Mesenchymal stem cell (in vitro differentiated cells and primary cell): ENCODE results near the gene RAB22A.
"Not testable (repeated sequence)": the region's sequence is repeated elsewhere in the genome, so short reads cannot be mapped to it uniquely, and the experiment has no call there.

Experiments used
- DNase-seq: peaks from one replicate; pipeline ENCODE4 v3.0.0-alpha.2; 2013
- H2AFZ ChIP-seq: one replicate; pipeline ENCODE4 v1.6.1; 2013; ENCODE audit warnings: low read depth, mild to moderate bottlenecking, control low read depth, inconsistent platforms, low read length, moderate library complexity
- H2AK5ac ChIP-seq: 2 replicates; pipeline ENCODE4 v1.6.1; 2013; ENCODE audit warnings: low read length, moderate library complexity, mild to moderate bottlenecking, inconsistent platforms; ENCODE audit not compliant: severe bottlenecking
- H2BK120ac ChIP-seq: one replicate; pipeline ENCODE4 v1.6.1; 2013; ENCODE audit warnings: low read depth, mild to moderate bottlenecking, inconsistent platforms, low read length, moderate library complexity
- H2BK12ac ChIP-seq, 2 experiments: one replicate each; pipeline ENCODE4 v1.6.1; 2013; ENCODE audit warnings: inconsistent platforms in 2 of 2, low read length in 2 of 2, mild to moderate bottlenecking in 2 of 2, moderate library complexity in 2 of 2, control low read depth in 1 of 2
- H2BK15ac ChIP-seq: one replicate; pipeline ENCODE4 v1.6.1; 2013; ENCODE audit warnings: mild to moderate bottlenecking, low read depth, inconsistent platforms; ENCODE audit not compliant: poor library complexity, severe bottlenecking
- H2BK5ac ChIP-seq: 2 replicates; pipeline ENCODE4 v1.6.1; 2013; ENCODE audit warnings: low read depth, mild to moderate bottlenecking, low read length, control low read depth, inconsistent platforms; ENCODE audit not compliant: poor library complexity, severe bottlenecking
- H3K14ac ChIP-seq, 2 experiments: one replicate each; pipeline ENCODE4 v1.6.1; 2013; ENCODE audit warnings: inconsistent platforms in 2 of 2, low read length in 2 of 2, control low read depth in 1 of 2, mild to moderate bottlenecking in 1 of 2, moderate library complexity in 1 of 2
- H3K18ac ChIP-seq, 2 experiments: one replicate each; pipeline ENCODE4 v1.6.1; 2013; ENCODE audit warnings: inconsistent platforms in 2 of 2, low read length in 2 of 2, control low read depth in 1 of 2, low read depth in 1 of 2, mild to moderate bottlenecking in 1 of 2
- H3K23ac ChIP-seq, 2 experiments: one replicate each; pipeline ENCODE4 v1.6.1; 2013; ENCODE audit warnings: inconsistent platforms in 2 of 2, low read length in 2 of 2, mild to moderate bottlenecking in 2 of 2, moderate library complexity in 2 of 2, control low read depth in 1 of 2
- H3K27ac ChIP-seq: 2 replicates; pipeline ENCODE4 v1.5.1; 2013; ENCODE audit warnings: mild to moderate bottlenecking, moderate library complexity, low read length, control low read depth, inconsistent platforms; ENCODE audit not compliant: poor library complexity, severe bottlenecking
- H3K27me3 ChIP-seq, 2 experiments: 2 replicates each; pipeline versions ENCODE4 v1.6.1 to v1.7.0; 2013; ENCODE audit warnings: low read length in 2 of 2, mild to moderate bottlenecking in 2 of 2, moderate library complexity in 2 of 2, control low read depth in 1 of 2, inconsistent platforms in 1 of 2; ENCODE audit not compliant: control insufficient read depth in 1 of 2, insufficient read depth in 1 of 2
- H3K36me3 ChIP-seq, 2 experiments: 2 replicates each; pipeline versions ENCODE4 v1.6.1 to v1.7.0; 2013; ENCODE audit warnings: low read length in 2 of 2, control low read depth in 1 of 2, inconsistent platforms in 1 of 2, low read depth in 1 of 2, mild to moderate bottlenecking in 1 of 2; ENCODE audit not compliant: insufficient read depth in 2 of 2, control insufficient read depth in 1 of 2
- H3K4ac ChIP-seq, 2 experiments: one replicate each; pipeline ENCODE4 v1.6.1; 2013; ENCODE audit warnings: inconsistent platforms in 2 of 2, low read length in 2 of 2, mild to moderate bottlenecking in 2 of 2, moderate library complexity in 2 of 2, control low read depth in 1 of 2, low read depth in 1 of 2
- H3K4me1 ChIP-seq: 2 replicates; pipeline ENCODE4 v1.6.1; 2013; ENCODE audit warnings: low read depth, low read length, control low read depth; ENCODE audit not compliant: control insufficient read depth, insufficient read depth
- H3K4me2 ChIP-seq: 2 replicates; pipeline ENCODE4 v1.6.1; 2013; ENCODE audit warnings: low read length, mild to moderate bottlenecking, inconsistent platforms; ENCODE audit not compliant: poor library complexity, severe bottlenecking
- H3K4me3 ChIP-seq, 2 experiments: 2 replicates each; pipeline versions ENCODE4 v1.5.1 to v1.7.0; 2013; ENCODE audit warnings: low read length in 2 of 2, mild to moderate bottlenecking in 2 of 2, control low read depth in 1 of 2, low read depth in 1 of 2; ENCODE audit not compliant: insufficient read depth in 1 of 2
- H3K79me1 ChIP-seq: replicated peaks from 2 replicates; pipeline ENCODE4 v1.6.1; 2013; ENCODE audit warnings: mild to moderate bottlenecking, control low read depth, low read length, inconsistent platforms; ENCODE audit not compliant: poor library complexity, severe bottlenecking
- H3K9ac ChIP-seq: 2 replicates; pipeline ENCODE4 v1.7.0; 2013; ENCODE audit warnings: mild to moderate bottlenecking, low read length, moderate library complexity
- H3K9me3 ChIP-seq: 2 replicates; pipeline ENCODE4 v1.7.0; 2013; ENCODE audit warnings: mild to moderate bottlenecking, low read length; ENCODE audit not compliant: control insufficient read depth
- H4K8ac ChIP-seq: one replicate; pipeline ENCODE4 v1.6.1; 2013; ENCODE audit warnings: inconsistent platforms, mild to moderate bottlenecking, low read length, moderate library complexity
- H4K91ac ChIP-seq: one replicate; pipeline ENCODE4 v1.6.1; 2013; ENCODE audit warnings: mild to moderate bottlenecking, low read length, inconsistent platforms
- WGBS: methylation state at CpG from one replicate; pipeline ENCODE4 v1.1.7; 2013; ENCODE audit warnings: mixed read lengths; 5-methylcytosine and 5-hydroxymethylcytosine counted together

The RAB22A gene

GRCh38 chr20:58373296-58373695 is 63.8 kb downstream of the RAB22A start:
- H4K91ac ChIP-seq, H3K79me1 ChIP-seq, H2AFZ ChIP-seq, H3K9ac ChIP-seq, H4K8ac ChIP-seq, H2BK15ac ChIP-seq, H3K14ac ChIP-seq, H2BK5ac ChIP-seq, H3K36me3 ChIP-seq, H3K27me3 ChIP-seq, H2BK120ac ChIP-seq, H3K23ac ChIP-seq, H3K4me3 ChIP-seq, H3K4me1 ChIP-seq, H3K27ac ChIP-seq, H2AK5ac ChIP-seq, H3K9me3 ChIP-seq, DNase-seq, H3K4me2 ChIP-seq, H3K18ac ChIP-seq, H3K4ac ChIP-seq, H2BK12ac ChIP-seq: not testable (repeated sequence)
- 92% methylated on average over 8 of the region's 8 CpGs for WGBS

GRCh38 chr20:58374027-58374850 is 64.7 kb downstream of the RAB22A start:
- H3K14ac ChIP-seq, result no peak overlapping the region
- no peaks in the 10 kb centered on the region for H3K36me3 ChIP-seq
- no peaks in the 10 kb centered on the region for H3K79me1 ChIP-seq
- no peak overlapping the region for H2BK5ac ChIP-seq
- no peak overlapping the region for H3K4me3 ChIP-seq
- H2BK15ac ChIP-seq, result no peak overlapping the region
- no peak overlapping the region for H3K9ac ChIP-seq
- peak overlapping the region; percentile 66 for H4K8ac ChIP-seq
- no peak overlapping the region for H3K4me2 ChIP-seq
- 74% methylated on average over 19 of the region's 19 CpGs for WGBS
- no peak overlapping the region for H2BK12ac ChIP-seq
- no peak overlapping the region for H2BK120ac ChIP-seq
- no peak overlapping the region for H4K91ac ChIP-seq
- H3K4ac ChIP-seq, result peak overlapping the region in 1 of 2 experiments; percentile 41
- no peaks in the 10 kb centered on the region for H3K9me3 ChIP-seq
- H3K23ac ChIP-seq, result no peak overlapping the region
- no peak overlapping the region for H3K27ac ChIP-seq
- H2AK5ac ChIP-seq, result no peak overlapping the region
- no peak for DNase-seq
- no peak overlapping the region for H2AFZ ChIP-seq
- H3K27me3 ChIP-seq, result peaks cover 0 to 4% of the 10 kb centered on the region in 2 experiments
- peaks cover 2% of the 10 kb centered on the region for H3K4me1 ChIP-seq
- no peak overlapping the region for H3K18ac ChIP-seq

GRCh38 chr20:58374906-58375758 is 65.6 kb downstream of the RAB22A start:
- H3K14ac ChIP-seq, result no peak overlapping the region
- peak; percentile 47 for DNase-seq
- H3K4me3 ChIP-seq, result no peak overlapping the region
- H2AFZ ChIP-seq, result no peak overlapping the region
- H4K8ac ChIP-seq, result no peak overlapping the region
- no peak overlapping the region for H3K23ac ChIP-seq
- peaks cover 0 to 4% of the 10 kb centered on the region in 2 experiments for H3K27me3 ChIP-seq
- H3K36me3 ChIP-seq, result no peaks in the 10 kb centered on the region
- H2BK15ac ChIP-seq, result no peak overlapping the region
- H3K18ac ChIP-seq, result no peak overlapping the region
- H2AK5ac ChIP-seq, result no peak overlapping the region
- no peaks in the 10 kb centered on the region for H3K79me1 ChIP-seq
- H3K4me1 ChIP-seq, result peaks cover 2% of the 10 kb centered on the region
- H2BK5ac ChIP-seq, result no peak overlapping the region
- no peak overlapping the region for H2BK120ac ChIP-seq
- peak overlapping the region; percentile 29 for H3K9ac ChIP-seq
- no peak overlapping the region for H3K27ac ChIP-seq
- H3K4ac ChIP-seq, result no peak overlapping the region
- no peaks in the 10 kb centered on the region for H3K9me3 ChIP-seq
- H2BK12ac ChIP-seq, result no peak overlapping the region
- 54% methylated on average over 7 of the region's 8 CpGs for WGBS
- no peak overlapping the region for H3K4me2 ChIP-seq
- H4K91ac ChIP-seq, result no peak overlapping the region

- Histone ChIP-seq H2AK5ac (no peak overlapping the region), H3K36me3 (no peaks in the 10 kb centered on the region), H2BK15ac (no peak overlapping the region), H3K4me2 (no peak overlapping the region), H4K91ac (no peak overlapping the region), H2BK5ac (no peak overlapping the region), H4K8ac (no peak overlapping the region), H3K4me1 (peaks cover 2% of the 10 kb centered on the region), H2BK120ac (no peak overlapping the region), H3K79me1 (no peaks in the 10 kb centered on the region), H2BK12ac (no peak overlapping the region), H3K23ac (no peak overlapping the region), H2AFZ (no peak overlapping the region), H3K18ac (no peak overlapping the region), H3K4me3 (no peak overlapping the region), H3K27ac (no peak overlapping the region), H3K4ac (no peak overlapping the region), H3K27me3 (peaks cover 0 to 8% of the 10 kb centered on the region in 2 experiments), H3K9me3 (no peaks in the 10 kb centered on the region), H3K14ac (no peak overlapping the region), H3K9ac (peak overlapping the region; percentile 29)
- no peak for DNase-seq
- 80% methylated on average over 8 of the region's 10 CpGs for WGBS
These were observed 66.3 kb downstream of the RAB22A start for GRCh38 chr20:58375759-58376352.
